ENCODE results near the gene PRSS16. TPM values are rescaled to one million over a fixed set of nuclear protein-coding genes. Genes with fewer than 3 reads are reported as not detected.
"Not testable (repeated sequence)": the region's sequence is repeated elsewhere in the genome, so short reads cannot be mapped to it uniquely, and the experiment has no call there.

The PRSS16 gene
- total RNA-seq, 1 donor from 2014 or later = 0.19 TPM

DNA sequence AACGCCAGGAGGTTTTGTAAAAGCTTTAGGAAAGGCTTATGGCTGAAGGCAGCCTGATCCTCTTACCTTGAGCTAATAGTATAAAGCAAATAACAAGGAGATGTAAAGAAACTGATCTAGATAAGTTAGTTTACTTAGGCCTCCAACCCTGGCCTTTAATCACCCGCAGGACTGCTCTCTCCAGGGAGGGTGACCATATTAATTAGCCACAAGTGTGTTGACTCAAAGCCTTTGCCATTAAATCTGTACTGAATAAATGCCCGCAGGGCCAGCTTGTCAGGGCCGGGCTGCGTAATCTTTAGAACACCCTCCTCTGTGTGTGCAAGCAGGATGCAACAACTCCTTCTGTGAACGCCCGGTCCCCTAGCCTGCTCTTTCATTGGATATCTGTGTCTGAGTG, 6.1 kb upstream of the PRSS16 start:
- DNase-seq (ENCODE audit: low spot score) = no peak

DNA sequence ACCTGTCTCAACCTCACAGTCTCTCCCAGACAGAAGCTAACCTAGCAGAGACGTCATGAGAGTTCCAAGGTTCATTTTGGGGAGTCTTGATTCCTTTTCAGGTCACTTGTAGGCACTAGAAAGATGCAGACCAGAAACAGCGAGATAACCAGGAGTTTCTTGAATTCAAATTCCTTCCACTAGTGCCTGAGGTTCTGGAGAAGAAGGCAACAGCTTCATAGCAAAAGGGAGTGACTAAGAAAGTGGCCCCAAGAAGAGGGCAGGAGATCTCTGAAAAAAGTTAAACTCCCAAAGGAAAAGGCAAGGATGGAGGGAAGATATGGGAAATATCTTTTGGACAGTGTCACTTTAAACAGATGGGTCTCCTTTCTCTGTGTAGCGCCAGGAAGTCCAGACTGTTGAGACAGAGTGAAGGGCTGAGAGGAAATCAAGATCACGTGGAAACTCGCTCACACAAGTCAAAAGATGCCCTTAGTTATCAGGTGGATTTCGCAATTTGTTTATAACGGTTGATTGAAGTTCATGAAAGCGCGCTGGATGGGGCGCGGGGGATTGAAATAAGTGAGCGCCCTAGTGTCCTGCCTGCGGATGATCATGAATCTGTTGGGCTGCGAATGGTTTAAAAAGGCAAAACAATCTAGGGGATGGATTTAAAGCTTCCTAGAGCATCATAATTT, 4.8 kb upstream of the PRSS16 start:
- no peak for DNase-seq (ENCODE audit: low spot score)

DNA sequence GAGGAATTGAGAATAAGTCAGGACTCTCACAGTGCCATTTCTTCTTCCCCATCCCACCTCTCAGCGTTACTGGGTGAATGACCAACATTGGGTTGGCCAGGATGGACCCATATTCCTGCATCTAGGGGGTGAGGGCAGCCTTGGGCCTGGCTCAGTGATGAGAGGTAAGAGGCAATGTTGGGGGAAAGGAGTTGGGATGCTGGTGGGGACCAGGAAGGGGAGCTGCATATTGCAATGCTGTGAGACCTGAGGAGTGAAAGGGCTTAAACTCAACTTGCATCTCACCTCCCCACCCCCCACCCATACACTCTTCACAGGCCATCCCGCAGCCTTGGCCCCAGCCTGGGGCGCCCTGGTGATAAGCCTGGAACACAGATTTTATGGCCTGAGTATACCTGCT, 1.3 kb downstream of the PRSS16 start:
- no peak for DNase-seq (ENCODE audit: low spot score)

DNA sequence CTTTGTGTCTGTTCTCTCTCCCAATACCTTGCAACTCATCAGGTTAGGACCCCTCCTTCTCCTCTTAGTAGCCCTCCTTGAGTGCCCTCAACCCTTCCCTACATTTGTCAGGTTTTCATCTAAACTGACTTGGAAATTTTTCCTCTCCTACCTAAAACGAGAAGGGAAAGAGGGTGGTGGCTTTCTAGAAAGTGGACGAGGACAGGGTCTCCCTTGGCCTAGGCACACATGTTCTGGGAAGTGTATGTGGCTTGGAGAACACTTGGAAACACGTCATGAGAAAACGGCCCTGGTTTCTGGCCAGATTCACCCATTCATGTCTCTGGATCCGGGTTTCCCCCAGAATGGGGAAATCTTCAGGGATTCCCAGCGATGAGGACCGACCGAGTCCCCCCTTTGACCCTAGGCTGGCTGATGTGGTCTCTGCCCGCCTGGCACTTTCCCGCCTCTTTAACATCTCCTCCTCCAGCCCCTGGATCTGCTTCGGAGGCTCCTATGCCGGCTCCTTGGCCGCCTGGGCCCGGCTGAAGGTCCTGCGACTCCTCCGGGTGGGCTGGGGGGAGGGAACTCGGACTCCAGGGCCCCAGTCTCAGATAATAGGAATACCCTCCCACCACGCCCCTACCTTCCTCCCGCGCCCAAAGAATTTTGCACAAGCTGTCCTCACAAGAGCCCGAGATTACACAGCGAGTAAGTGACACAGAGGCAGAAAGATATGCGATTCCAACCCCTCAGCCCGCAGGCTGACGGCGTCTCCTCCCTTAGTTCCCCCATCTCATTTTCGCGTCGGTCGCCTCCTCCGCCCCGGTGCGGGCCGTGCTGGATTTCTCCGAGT, 3.0 kb downstream of the PRSS16 start:
- DNase-seq (ENCODE audit: low spot score) = no peak

DNA sequence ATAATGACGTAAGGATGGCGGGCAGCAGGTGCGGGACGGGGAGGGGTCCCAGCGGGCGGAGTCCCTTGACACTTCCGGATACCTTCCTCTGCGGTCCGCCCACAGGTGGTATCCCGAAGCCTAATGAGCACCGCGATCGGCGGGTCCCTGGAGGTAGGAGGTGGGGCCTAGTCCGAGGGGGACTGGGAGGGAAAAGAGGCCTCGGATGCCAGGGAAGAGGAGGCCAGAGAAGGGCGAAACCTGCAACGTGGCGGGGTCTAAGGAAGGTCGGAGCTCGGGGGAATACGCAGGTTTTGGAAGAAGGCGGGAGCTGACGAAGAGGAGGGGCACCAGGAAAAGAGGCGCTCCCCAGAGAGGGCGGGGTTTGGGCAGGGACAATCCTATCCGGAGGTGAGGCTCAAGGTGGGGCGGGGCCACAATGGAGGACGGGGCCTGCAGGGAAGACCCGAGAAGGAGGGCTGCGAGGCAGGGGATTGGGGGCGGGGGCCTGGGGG, 3.7 kb downstream of the PRSS16 start:
- DNase-seq (ENCODE audit: low spot score) = no peak

DNA sequence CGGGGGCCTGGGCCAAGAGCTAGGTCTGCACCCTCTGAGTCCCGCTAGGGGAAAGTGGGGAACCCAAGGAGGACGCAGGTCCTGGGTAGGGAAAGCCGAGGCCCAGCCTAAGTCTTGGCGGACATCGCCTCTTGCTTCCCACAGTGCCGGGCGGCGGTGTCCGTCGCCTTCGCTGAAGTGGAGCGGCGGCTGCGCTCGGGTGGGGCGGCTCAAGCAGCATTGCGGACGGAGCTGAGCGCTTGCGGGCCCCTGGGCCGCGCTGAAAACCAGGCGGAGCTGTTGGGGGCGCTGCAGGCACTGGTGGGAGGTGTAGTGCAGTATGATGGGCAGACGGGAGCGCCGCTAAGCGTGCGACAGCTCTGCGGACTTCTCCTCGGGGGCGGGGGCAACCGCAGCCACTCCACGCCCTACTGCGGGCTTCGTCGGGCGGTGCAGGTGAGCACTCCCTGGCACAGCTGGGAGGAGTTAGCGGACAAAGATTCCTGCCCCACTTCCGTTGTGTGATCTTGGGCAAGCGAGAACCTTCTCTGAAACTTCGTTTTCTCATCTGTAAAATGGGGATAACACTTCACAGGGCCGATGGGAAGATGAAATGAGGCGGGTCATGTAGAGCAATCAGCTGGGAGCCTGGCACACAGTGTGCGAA, 4.2 kb downstream of the PRSS16 start:
- DNase-seq (ENCODE audit: low spot score) = no peak

DNA sequence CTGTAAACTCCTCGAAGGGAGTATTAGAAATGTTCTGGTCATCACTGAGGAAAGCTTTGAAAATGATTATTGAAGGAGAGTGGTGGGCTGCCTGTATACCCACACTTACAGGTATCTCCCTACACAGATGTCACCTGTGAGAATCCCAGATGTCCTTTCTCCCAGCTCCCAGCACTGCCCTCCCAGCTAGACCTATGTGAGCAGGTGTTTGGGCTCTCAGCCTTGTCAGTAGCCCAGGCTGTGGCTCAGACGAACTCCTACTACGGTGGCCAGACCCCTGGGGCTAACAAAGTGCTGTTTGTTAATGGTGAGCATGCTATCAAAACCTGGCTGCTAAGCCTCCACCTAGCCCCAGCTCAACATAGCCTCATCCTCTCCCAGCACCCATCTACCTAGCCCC, 7.1 kb downstream of the PRSS16 start:
- DNase-seq (ENCODE audit: low spot score) = no peak

DNA sequence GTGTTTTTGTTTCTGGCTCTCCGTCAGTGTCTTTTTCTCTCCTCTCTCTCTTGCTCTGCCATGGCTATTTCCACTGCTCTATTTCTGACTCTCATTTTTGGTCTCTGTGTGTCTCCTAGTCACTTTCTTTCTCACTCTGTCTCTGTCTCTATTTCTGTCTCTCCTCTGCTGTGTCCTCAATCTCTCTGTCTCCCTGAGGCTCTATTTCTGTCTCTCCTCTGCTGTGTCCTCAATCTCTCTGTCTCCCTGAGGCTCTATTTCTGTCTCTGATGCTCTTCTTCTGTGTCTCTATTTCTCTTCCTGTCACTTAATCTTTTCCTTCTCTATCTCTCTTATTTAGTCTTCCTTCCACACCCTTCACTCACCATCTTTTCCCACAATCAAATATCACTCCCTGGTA, 8.4 kb downstream of the PRSS16 start:
- DNase-seq (ENCODE audit: low spot score) = no peak

- DNase-seq (ENCODE audit: low spot score) = no peak
Observed at GRCh38 chr6:27260369-27260768, 12.9 kb downstream of the PRSS16 start.

DNA sequence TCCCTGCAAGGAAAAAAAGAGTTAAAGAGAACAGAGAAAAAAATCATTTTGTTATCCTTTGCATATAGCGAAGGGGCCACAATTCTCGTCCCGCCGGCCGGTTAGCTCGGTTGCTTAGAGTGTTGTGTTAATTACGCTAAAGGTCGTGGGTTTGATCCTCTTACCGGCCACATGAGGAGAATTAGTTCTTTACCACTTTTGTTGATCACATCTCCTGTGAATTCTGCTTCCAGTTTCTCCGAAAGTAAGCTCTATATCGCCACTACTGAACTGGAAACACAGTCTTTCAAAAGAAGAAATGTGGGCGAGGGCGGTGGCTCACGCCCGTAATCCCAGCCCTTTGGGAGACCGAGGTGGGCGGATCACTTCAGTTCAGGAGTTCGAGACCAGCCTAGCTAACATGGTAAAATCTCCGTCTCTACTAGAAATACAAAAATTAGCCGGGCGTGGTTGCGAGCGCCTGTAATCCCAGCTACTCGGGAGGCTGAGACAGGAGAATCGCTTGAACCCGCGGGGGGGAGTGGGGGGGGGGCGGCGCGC, 13.4 kb downstream of the PRSS16 start:
- DNase-seq (ENCODE audit: low spot score) = no peak

DNA sequence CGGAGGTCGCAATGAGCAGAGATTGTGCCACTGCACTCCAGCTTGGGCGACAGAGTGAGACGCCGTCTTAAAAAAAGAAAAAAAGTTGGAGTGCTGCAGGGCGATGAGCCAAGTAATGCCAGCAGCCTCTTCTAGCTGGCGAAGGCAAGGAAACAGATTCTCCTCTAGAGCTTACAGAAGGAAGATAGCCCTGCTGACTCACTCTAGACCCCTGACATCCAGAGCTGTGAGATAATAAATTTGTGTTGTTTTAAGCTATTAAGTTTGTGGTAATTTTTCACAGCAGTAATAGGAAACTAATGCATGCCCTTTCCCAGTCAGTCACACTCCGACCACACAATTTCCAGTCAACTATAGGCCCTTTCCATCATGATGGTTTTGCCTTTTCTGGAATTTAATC, 16.4 kb downstream of the PRSS16 start:
- DNase-seq (ENCODE audit: low spot score) = no peak

- DNase-seq (ENCODE audit: low spot score) = not testable (repeated sequence)
Observed at GRCh38 chr6:27267003-27267402, 19.5 kb downstream of the PRSS16 start.

DNA sequence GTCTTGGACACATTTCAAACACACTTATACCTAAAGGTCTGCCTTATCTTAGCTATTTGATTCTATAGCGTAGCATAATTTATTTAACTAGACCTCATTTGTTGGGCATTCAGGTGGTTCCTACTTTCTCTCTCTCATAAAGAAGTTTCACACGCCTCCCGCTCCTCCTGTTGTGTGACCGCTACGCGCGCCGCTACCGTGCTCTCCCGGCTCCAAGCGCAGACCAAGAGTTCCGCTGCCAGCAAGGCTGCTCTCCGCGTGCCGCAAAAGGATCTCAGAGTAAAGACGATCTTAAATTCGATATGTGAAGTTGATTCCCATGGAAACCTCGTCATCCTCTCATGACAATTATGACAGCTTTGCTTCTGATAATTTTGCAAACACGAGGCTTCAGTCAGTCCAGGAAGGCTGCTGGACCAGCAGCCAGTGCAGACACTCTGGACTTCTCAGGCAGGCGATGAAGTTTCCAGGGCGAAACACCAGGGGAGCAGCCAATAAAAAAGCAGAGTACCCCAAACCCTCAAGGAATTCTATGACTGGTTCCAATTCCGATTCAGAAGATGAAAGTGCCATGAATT, 20.4 kb downstream of the PRSS16 start:
- no peak for DNase-seq (ENCODE audit: low spot score)

DNA sequence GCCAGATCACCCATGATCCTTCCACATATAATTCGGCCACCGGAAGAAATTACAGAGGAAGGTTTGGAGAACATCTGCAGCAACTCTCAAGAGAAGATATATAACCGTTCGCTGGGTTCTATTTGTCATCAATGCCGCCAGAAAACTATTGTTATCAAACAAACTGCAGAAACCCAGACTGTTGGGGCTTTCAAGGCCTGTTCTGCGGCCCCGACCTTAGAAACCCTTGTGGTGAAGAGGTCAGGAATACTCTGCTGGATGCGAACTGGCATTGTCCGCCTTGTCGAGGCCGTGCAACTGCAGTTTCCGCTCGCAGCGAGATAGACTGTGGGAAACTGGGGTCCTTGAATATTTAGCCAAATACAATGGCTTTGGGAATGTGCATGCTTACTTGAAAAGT, 21.3 kb downstream of the PRSS16 start:
- DNase-seq (ENCODE audit: low spot score) = no peak

DNA sequence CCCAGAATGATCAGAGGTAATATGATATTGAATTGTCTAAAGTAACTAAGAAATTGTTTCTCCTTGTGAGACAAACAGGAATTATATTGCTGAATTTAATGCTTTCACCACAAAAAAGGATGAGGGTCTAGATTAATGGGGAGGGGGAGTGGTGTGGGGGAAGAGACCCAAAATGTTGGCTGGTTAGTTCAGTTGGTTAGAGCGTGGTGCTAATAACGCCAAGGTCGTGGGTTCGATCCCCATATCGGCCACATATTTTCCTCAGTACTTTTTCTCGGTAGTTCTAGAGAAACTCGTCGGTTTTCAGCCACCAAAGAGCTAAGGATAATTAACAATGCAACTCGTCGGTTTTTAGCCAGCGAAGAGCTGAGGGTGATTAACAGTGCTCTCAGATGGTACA, 26.3 kb downstream of the PRSS16 start:
- no peak for DNase-seq (ENCODE audit: low spot score)

GRCh38 chr6:27275025-27275956, 27.8 kb downstream of the PRSS16 start:
- no peak for DNase-seq (ENCODE audit: low spot score)

GRCh38 chr6:27279513-27280063, 32.1 kb downstream of the PRSS16 start:
- no peak for DNase-seq (ENCODE audit: low spot score)

- no peak for DNase-seq (ENCODE audit: low spot score)
Observed at GRCh38 chr6:27280064-27280539, 32.6 kb downstream of the PRSS16 start.

GRCh38 chr6:27280540-27281000, 33.1 kb downstream of the PRSS16 start:
- DNase-seq (ENCODE audit: low spot score) = no peak

DNA sequence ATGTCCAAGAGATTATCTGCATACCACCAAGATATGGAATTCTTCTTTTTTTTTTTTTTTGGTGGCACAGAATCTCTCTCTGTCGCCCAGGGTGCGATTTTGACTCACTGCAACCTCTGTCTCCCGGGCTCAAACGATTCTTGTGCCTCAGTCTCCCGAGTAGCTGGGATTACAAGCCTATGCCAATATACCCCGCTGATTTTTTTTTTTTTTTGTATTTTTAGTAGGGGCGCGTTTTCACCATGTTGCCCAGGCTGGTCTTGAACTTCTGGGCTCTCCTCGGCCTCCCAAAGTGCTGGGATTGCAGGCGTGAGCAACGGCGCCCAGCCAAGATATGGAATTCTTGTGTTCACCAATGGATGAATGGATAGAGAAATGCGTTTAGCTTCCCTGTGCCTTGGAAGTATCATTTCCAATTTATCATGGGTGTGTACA, 33.6 kb downstream of the PRSS16 start:
- no peak for DNase-seq (ENCODE audit: low spot score)
